ENCODE measurements around the gene REEP5. TPM values are rescaled to one million over a fixed set of nuclear protein-coding genes. Genes with fewer than 3 reads are reported as not detected.

REEP5 gene
- total RNA-seq, 1 experiment from 2014 or later = 57.0 TPM

Other genes with a start within 250 kb of the REEP5 start
- 29.3 and 44.7 TPM in 2 replicates for gene APC, start 184.3 kb downstream of the REEP5 start, total RNA-seq (2014; rRNA removed; shearing (Covaris generic))
- gene SRP19, start 60.9 kb downstream of the REEP5 start, total RNA-seq (2014; rRNA removed; shearing (Covaris generic)) = 132 and 155 TPM in 2 replicates
- 40.2 and 56.8 TPM in 2 replicates for gene DCP2, start 54.6 kb upstream of the REEP5 start, total RNA-seq (2014; rRNA removed; shearing (Covaris generic))